ENCODE measurements around the gene DDX20.

DNA sequence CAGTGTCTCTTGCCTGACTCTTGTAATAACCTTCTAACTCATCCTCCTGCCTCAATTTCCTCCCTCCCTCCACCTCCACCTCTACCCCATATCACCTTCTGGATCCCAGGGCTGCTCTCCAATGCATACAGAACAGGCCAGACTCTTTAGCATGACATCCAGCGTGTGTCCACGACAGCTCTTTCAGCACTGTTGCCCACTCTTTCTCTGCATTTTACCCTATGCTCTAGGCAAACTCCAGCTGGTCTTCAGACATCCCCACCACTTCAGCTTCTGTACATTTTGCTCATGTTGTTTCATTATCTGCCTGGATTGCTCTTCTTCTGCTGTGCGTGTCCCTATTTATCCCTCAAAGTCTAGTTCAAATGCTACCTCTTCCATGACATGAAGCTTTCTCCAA lies 21.3 kb upstream of the DDX20 start:
- TF ChIP-seq, protein P1, sequence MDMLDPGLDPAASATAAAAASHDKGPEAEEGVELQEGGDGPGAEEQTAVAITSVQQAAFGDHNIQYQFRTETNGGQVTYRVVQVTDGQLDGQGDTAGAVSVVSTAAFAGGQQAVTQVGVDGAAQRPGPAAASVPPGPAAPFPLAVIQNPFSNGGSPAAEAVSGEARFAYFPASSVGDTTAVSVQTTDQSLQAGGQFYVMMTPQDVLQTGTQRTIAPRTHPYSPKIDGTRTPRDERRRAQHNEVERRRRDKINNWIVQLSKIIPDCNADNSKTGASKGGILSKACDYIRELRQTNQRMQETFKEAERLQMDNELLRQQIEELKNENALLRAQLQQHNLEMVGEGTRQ (IDR thresholded peaks at IDR 0.05; ENCODE audit: borderline replicate concordance, low read depth, low read length): no peak
- TF ChIP-seq, protein P2, sequence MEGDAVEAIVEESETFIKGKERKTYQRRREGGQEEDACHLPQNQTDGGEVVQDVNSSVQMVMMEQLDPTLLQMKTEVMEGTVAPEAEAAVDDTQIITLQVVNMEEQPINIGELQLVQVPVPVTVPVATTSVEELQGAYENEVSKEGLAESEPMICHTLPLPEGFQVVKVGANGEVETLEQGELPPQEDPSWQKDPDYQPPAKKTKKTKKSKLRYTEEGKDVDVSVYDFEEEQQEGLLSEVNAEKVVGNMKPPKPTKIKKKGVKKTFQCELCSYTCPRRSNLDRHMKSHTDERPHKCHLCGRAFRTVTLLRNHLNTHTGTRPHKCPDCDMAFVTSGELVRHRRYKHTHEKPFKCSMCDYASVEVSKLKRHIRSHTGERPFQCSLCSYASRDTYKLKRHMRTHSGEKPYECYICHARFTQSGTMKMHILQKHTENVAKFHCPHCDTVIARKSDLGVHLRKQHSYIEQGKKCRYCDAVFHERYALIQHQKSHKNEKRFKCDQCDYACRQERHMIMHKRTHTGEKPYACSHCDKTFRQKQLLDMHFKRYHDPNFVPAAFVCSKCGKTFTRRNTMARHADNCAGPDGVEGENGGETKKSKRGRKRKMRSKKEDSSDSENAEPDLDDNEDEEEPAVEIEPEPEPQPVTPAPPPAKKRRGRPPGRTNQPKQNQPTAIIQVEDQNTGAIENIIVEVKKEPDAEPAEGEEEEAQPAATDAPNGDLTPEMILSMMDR (IDR thresholded peaks at IDR 0.05): no peak
- TF ChIP-seq POLR2AphosphoS5 (IDR thresholded peaks at IDR 0.05; ENCODE audit: low read depth, low read length) (no peak), TAF1 (IDR thresholded peaks at IDR 0.05; ENCODE audit: borderline replicate concordance, low read depth, low read length) (no peak)
- TF ChIP-seq, protein P3, sequence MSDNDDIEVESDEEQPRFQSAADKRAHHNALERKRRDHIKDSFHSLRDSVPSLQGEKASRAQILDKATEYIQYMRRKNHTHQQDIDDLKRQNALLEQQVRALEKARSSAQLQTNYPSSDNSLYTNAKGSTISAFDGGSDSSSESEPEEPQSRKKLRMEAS (IDR thresholded peaks at IDR 0.05; ENCODE audit: low read depth): no peak

All from SK-N-SH (cell line).